Loucy (cell line): ENCODE data around the gene ACIN1.

Experiments
- H2AFZ ChIP-seq: fragments of 200-600 bp; sonication (generic); 2 replicates; pipeline ENCODE4 v1.6.0; 2016; ENCODE audit warnings: antibody characterized with exemption, mild to moderate bottlenecking, low read length, moderate library complexity
- H3F3A ChIP-seq: fragments of 200-600 bp; 2 replicates; pipeline ENCODE4 v1.6.0; 2016; ENCODE audit warnings: antibody characterized with exemption, low read depth, mild to moderate bottlenecking
- H3K27me3 ChIP-seq: fragments of 200-600 bp; sonication (generic); 2 replicates; pipeline ENCODE4 v1.6.1; 2014; ENCODE audit warnings: low read length, mild to moderate bottlenecking; ENCODE audit not compliant: insufficient read depth, poor library complexity, severe bottlenecking
- H3K36me3 ChIP-seq: fragments of 200-600 bp; sonication (generic); 2 replicates; pipeline ENCODE4 v1.6.1; 2016; ENCODE audit warnings: low read length; ENCODE audit not compliant: insufficient read depth
- H3K4me1 ChIP-seq: fragments of 200-600 bp; sonication (generic); 2 replicates; pipeline ENCODE4 v1.5.1; 2014; ENCODE audit warnings: low read length, mild to moderate bottlenecking; ENCODE audit not compliant: insufficient read depth, poor library complexity, severe bottlenecking
- H3K4me2 ChIP-seq: fragments of 200-600 bp; sonication (generic); 2 replicates; pipeline ENCODE4 v1.6.0; 2014; ENCODE audit warnings: antibody characterized with exemption, low read length, low read depth, mild to moderate bottlenecking; ENCODE audit not compliant: poor library complexity, severe bottlenecking
- H3K4me3 ChIP-seq: fragments of 200-600 bp; sonication (generic); 2 replicates; pipeline ENCODE4 v1.5.1; 2014; ENCODE audit warnings: low read length, mild to moderate bottlenecking, mixed read lengths; ENCODE audit not compliant: poor library complexity, severe bottlenecking
- H3K79me2 ChIP-seq: fragments of 200-600 bp; sonication (generic); 2 replicates; pipeline ENCODE4 v1.6.1; 2014; ENCODE audit warnings: low read length; ENCODE audit not compliant: insufficient read depth
- H3K9ac ChIP-seq: fragments of 200-600 bp; sonication (generic); 2 replicates; pipeline ENCODE4 v1.6.0; 2014; ENCODE audit warnings: mild to moderate bottlenecking, low read depth, low read length, moderate library complexity; ENCODE audit not compliant: poor library complexity, severe bottlenecking
- H3K9me2 ChIP-seq: fragments of 200-600 bp; sonication (generic); replicated peaks from 2 replicates; pipeline ENCODE4 v1.6.1; 2016; ENCODE audit warnings: low read depth, low read length, mixed read lengths
- H3K9me3 ChIP-seq: fragments of 200-600 bp; sonication (generic); 2 replicates; pipeline ENCODE4 v1.6.1; 2014; ENCODE audit warnings: mild to moderate bottlenecking, antibody characterized with exemption, low read length, low read depth; ENCODE audit not compliant: insufficient read depth
- H4K20me1 ChIP-seq: fragments of 200-600 bp; sonication (generic); 2 replicates; pipeline ENCODE4 v1.6.0; 2014; ENCODE audit warnings: antibody characterized with exemption, low read length, mild to moderate bottlenecking; ENCODE audit not compliant: insufficient read depth, poor library complexity, severe bottlenecking
- EZH2phosphoT487 ChIP-seq: fragments of 200-600 bp; IDR thresholded peaks from 2 replicates; pipeline ENCODE4 v1.6.1; 2018; ENCODE audit warnings: antibody characterized with exemption, mild to moderate bottlenecking, moderate library complexity, borderline replicate concordance
- TF ChIP-seq, protein P1 (sequence below): fragments of 200-600 bp; sonication (generic); conservative IDR thresholded peaks from 2 replicates; pipeline ENCODE4 v1.5.1; 2014; ENCODE audit warnings: mild to moderate bottlenecking, antibody characterized with exemption, low read length

ACIN1 gene

DNA sequence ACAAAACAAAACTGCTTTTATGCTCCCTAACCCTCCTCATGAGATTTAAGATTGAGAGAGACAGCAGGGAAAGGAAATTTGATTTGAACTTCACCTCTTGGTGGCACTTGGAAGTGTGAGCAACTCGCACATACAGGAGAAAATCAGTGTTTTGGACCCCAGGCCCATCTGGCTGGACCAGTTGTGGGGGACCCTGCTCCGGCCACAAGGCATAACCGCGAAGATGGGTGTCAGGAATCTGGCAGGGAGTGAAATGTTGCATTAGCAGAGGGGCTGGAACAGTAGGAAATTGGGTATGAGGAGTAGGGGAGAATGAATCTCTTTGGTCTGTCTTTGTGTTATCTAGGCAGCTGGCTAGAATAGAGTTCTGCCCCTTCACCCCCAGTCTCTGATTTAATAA, 8.6 kb upstream of the ACIN1 start:
- Histone ChIP-seq H3K9me2 (no peaks in the 10 kb centered on the region), H3K4me2 (no peak overlapping the region), H3K27me3 (no peaks in the 10 kb centered on the region), H3K4me1 (peaks cover 10% of the 10 kb centered on the region), H3K36me3 (no peaks in the 10 kb centered on the region), H3K9ac (no peak overlapping the region), H3K4me3 (no peak overlapping the region), H3K9me3 (no peaks in the 10 kb centered on the region), H3F3A (no peaks in the 10 kb centered on the region), H3K79me2 (peaks cover 4% of the 10 kb centered on the region; the same call in 1 of the 2 replicates), H2AFZ (no peak overlapping the region), H4K20me1 (no peaks in the 10 kb centered on the region)
- no peak for TF ChIP-seq EZH2phosphoT487
- TF ChIP-seq, protein P1, sequence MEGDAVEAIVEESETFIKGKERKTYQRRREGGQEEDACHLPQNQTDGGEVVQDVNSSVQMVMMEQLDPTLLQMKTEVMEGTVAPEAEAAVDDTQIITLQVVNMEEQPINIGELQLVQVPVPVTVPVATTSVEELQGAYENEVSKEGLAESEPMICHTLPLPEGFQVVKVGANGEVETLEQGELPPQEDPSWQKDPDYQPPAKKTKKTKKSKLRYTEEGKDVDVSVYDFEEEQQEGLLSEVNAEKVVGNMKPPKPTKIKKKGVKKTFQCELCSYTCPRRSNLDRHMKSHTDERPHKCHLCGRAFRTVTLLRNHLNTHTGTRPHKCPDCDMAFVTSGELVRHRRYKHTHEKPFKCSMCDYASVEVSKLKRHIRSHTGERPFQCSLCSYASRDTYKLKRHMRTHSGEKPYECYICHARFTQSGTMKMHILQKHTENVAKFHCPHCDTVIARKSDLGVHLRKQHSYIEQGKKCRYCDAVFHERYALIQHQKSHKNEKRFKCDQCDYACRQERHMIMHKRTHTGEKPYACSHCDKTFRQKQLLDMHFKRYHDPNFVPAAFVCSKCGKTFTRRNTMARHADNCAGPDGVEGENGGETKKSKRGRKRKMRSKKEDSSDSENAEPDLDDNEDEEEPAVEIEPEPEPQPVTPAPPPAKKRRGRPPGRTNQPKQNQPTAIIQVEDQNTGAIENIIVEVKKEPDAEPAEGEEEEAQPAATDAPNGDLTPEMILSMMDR: no peak

DNA sequence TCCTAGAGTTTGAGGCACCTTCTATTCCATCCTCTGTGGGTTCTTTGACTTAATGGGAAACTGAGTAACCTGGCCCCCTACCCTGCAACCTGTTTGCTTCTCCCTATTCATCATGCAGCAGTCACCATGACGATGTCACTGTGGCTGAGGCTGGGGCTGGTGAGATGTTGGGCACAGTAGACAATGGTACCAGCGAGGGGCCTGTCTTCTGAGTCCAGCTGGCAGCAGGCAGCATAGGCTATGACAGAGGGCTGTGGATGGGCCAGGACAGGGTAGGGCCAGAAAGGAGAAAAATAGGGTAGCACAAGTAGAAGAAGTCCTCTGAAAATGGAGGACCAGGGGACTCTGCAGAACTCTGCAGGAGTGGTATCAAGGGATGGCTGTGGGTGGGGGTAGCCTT, 7.9 kb upstream of the ACIN1 start:
- Histone ChIP-seq H3K36me3 (no peaks in the 10 kb centered on the region; the same call in 1 of the 2 replicates), H3F3A (no peaks in the 10 kb centered on the region)

DNA sequence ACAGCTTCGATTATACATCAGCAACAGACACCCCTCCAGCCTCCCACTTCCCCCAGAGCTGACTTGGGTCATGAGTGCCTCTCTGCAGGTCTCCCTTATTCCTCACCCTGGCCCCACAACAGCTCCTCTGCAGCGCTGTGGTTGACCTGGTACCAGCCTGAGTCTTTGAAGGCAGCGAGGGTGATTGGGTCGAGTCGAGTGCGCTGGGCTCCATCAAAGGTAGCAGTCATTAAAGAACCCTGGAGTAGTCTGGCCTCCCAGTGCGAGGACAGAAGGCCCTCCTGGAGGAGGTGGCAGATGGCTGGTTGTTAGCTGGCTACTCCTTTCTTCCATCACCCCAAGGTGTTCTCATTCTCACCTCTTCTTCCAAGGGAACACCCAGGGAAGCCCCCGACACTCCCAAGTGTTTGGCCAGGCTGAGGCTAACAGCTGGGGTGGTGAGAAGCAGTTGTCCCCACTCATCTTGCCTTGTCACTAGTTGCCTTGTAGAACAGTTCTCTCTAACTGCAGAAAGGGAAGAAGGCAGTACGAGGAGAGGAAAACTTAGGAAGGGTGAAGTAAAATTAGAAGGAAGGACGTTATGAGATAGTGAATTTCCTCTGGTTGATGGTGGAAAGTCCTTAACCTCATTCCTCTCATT, 7.2 kb upstream of the ACIN1 start:
- Histone ChIP-seq H4K20me1 (peaks cover 10% of the 10 kb centered on the region), H3K36me3 (no peaks in the 10 kb centered on the region; the same call in 1 of the 2 replicates), H3K79me2 (peaks cover 19% of the 10 kb centered on the region), H3K9ac (no peak overlapping the region), H3K4me2 (no peak overlapping the region), H3K4me3 (no peak overlapping the region), H2AFZ (no peak overlapping the region), H3K9me2 (no peaks in the 10 kb centered on the region), H3K9me3 (no peaks in the 10 kb centered on the region), H3K27me3 (no peaks in the 10 kb centered on the region), H3F3A (no peaks in the 10 kb centered on the region), H3K4me1 (peaks cover 12% of the 10 kb centered on the region)
- TF ChIP-seq EZH2phosphoT487: no peak
- TF ChIP-seq, protein P1: no peak

More for the DNA sequence above, 7.9 kb upstream of the ACIN1 start:
- Histone ChIP-seq H3K4me3 (no peak overlapping the region), H3K9me3 (no peaks in the 10 kb centered on the region), H3K4me1 (peaks cover 10% of the 10 kb centered on the region), H2AFZ (no peak overlapping the region), H3K79me2 (peaks cover 12% of the 10 kb centered on the region), H3K9me2 (no peaks in the 10 kb centered on the region), H3K27me3 (no peaks in the 10 kb centered on the region), H3K4me2 (no peak overlapping the region), H3K9ac (no peak overlapping the region), H4K20me1 (peaks cover 6% of the 10 kb centered on the region)
- TF ChIP-seq, protein P1: no peak
- TF ChIP-seq EZH2phosphoT487: no peak
